GM18873 (cell line): Measurements from ENCODE around the gene CCNC.
A peak's percentile ranks its signal among the peaks of the same experiment; 100 is the strongest.
"Not testable (repeated sequence)": the region's sequence is repeated elsewhere in the genome, so short reads cannot be mapped to it uniquely, and the experiment has no call there.

Source experiments
- ATAC-seq: cut with Tn5 transposase; IDR thresholded peaks from one replicate; pipeline ENCODE4 v1.9.1; 2021; ENCODE audit warnings: mild to moderate bottlenecking, moderate library complexity, moderate number of reproducible peaks; ENCODE audit not compliant: unreplicated experiment, low FRiP score

Gene CCNC

GRCh38 chr6:99603421-99604165 lies 35.1 kb upstream of the CCNC start:
- ATAC-seq, result peak; percentile 38

- ATAC-seq, result peak; percentile 10
Measured at GRCh38 chr6:99602520-99603420, 34.3 kb upstream of the CCNC start.

- not testable (repeated sequence) for ATAC-seq
Measured at GRCh38 chr6:99594696-99595095, 26.2 kb upstream of the CCNC start.

- ATAC-seq, result no peak
Measured at GRCh38 chr6:99592900-99593299, 24.4 kb upstream of the CCNC start.

GRCh38 chr6:99591673-99592364 lies 23.4 kb upstream of the CCNC start:
- ATAC-seq, result no peak

- ATAC-seq, result no peak
Measured at GRCh38 chr6:99590728-99591672, 22.5 kb upstream of the CCNC start.

GRCh38 chr6:99589907-99590493 lies 21.5 kb upstream of the CCNC start:
- ATAC-seq, result no peak

GRCh38 chr6:99589290-99589672 lies 20.8 kb upstream of the CCNC start:
- no peak for ATAC-seq

- peak; percentile 94 for ATAC-seq
Measured at GRCh38 chr6:99588618-99589289, 20.3 kb upstream of the CCNC start.

GRCh38 chr6:99587792-99588191 lies 19.3 kb upstream of the CCNC start:
- ATAC-seq, result no peak

- ATAC-seq, result no peak
Measured at GRCh38 chr6:99579781-99580180, 11.3 kb upstream of the CCNC start.

- no peak for ATAC-seq
Measured at GRCh38 chr6:99575544-99576227, 7.2 kb upstream of the CCNC start.

- no peak for ATAC-seq
Measured at GRCh38 chr6:99573980-99574617, 5.6 kb upstream of the CCNC start.

GRCh38 chr6:99563056-99563723 lies 5.3 kb downstream of the CCNC start:
- ATAC-seq, result no peak

GRCh38 chr6:99560668-99561067 lies 7.8 kb downstream of the CCNC start:
- ATAC-seq, result no peak

- no peak for ATAC-seq
Measured at GRCh38 chr6:99559057-99559456, 9.4 kb downstream of the CCNC start.

GRCh38 chr6:99553888-99554287 lies 14.6 kb downstream of the CCNC start:
- ATAC-seq, result no peak
